ENCODE measurements around the gene CCDC33. TPM values are rescaled to one million over a fixed set of nuclear protein-coding genes. Genes with fewer than 3 reads are reported as not detected.

CCDC33 gene
- total RNA-seq, 4 donors from 2014 or later, result not detected

GRCh38 chr15:74328331-74329056 is 92.4 kb downstream of the CCDC33 start:
- no peaks in the 10 kb centered on the region for H3K4me1 ChIP-seq
- WGBS, 2 donors, result 48 to 53% methylated on average over 8 to 10 of the region's 10 CpGs
- no peaks in the 10 kb centered on the region for H3K9me3 ChIP-seq
- no peaks in the 10 kb centered on the region for H3K27me3 ChIP-seq
- no peak for DNase-seq (ENCODE audit: low spot score in 2 of 2)
- no peak overlapping the region for H3K27ac ChIP-seq
- H3K4me3 ChIP-seq, result no peak overlapping the region
- no peaks in the 10 kb centered on the region for H3K36me3 ChIP-seq
- TF ChIP-seq EP300 (IDR thresholded peaks at IDR 0.05) (no peak), CTCF (IDR thresholded peaks at IDR 0.05) (no peak), POLR2A (IDR thresholded peaks at IDR 0.05) (no peak)

GRCh38 chr15:74330861-74331408 is 94.8 kb downstream of the CCDC33 start:
- H3K27ac ChIP-seq, result no peak overlapping the region
- DNase-seq (ENCODE audit: low spot score in 2 of 2), result no peak
- H3K9me3 ChIP-seq, result no peaks in the 10 kb centered on the region
- no peak overlapping the region for H3K4me3 ChIP-seq
- H3K4me1 ChIP-seq, result no peaks in the 10 kb centered on the region
- no peaks in the 10 kb centered on the region for H3K27me3 ChIP-seq
- WGBS, 2 donors, result 83 to 89% methylated on average over 8 to 11 of the region's 11 CpGs
- H3K36me3 ChIP-seq, result no peaks in the 10 kb centered on the region
- TF ChIP-seq POLR2A (IDR thresholded peaks at IDR 0.05) (no peak), CTCF (IDR thresholded peaks at IDR 0.05) (no peak), EP300 (IDR thresholded peaks at IDR 0.05) (no peak)

GRCh38 chr15:74332011-74332410 is 95.9 kb downstream of the CCDC33 start:
- TF ChIP-seq CTCF (IDR thresholded peaks at IDR 0.05) (no peak), EP300 (IDR thresholded peaks at IDR 0.05) (no peak), POLR2A (IDR thresholded peaks at IDR 0.05) (no peak)
- no peaks in the 10 kb centered on the region for H3K9me3 ChIP-seq
- DNase-seq (ENCODE audit: low spot score in 2 of 2), result no peak
- H3K27ac ChIP-seq, result no peak overlapping the region
- no peaks in the 10 kb centered on the region for H3K36me3 ChIP-seq
- H3K4me3 ChIP-seq, result no peak overlapping the region
- H3K27me3 ChIP-seq, result no peaks in the 10 kb centered on the region
- 79 to 86% methylated on average over 3 of the region's 3 CpGs for whole genome bisulfite sequencing, 2 donors
- no peaks in the 10 kb centered on the region for H3K4me1 ChIP-seq

GRCh38 chr15:74332611-74333010 is 96.5 kb downstream of the CCDC33 start:
- DNase-seq (ENCODE audit: low spot score in 2 of 2), result no peak
- Histone ChIP-seq H3K4me3 (no peak overlapping the region), H3K27me3 (no peaks in the 10 kb centered on the region), H3K4me1 (no peaks in the 10 kb centered on the region), H3K36me3 (no peaks in the 10 kb centered on the region), H3K27ac (no peak overlapping the region), H3K9me3 (no peaks in the 10 kb centered on the region)
- 87 to 89% methylated on average over 10 of the region's 10 CpGs for WGBS, 2 donors
- TF ChIP-seq POLR2A (IDR thresholded peaks at IDR 0.05), result no peak
- TF ChIP-seq EP300 (IDR thresholded peaks at IDR 0.05), result no peak
- no peak for TF ChIP-seq CTCF (IDR thresholded peaks at IDR 0.05)

- no peak overlapping the region for H3K4me3 ChIP-seq
- H3K4me1 ChIP-seq, result no peaks in the 10 kb centered on the region
- no peak for DNase-seq (ENCODE audit: low spot score in 2 of 2)
- H3K9me3 ChIP-seq, result no peaks in the 10 kb centered on the region
- H3K27ac ChIP-seq, result no peak overlapping the region
- 94 to 95% methylated on average over 2 to 5 of the region's 5 CpGs for WGBS, 2 donors
- no peaks in the 10 kb centered on the region for H3K36me3 ChIP-seq
- H3K27me3 ChIP-seq, result no peaks in the 10 kb centered on the region
- TF ChIP-seq POLR2A (IDR thresholded peaks at IDR 0.05), result no peak
- TF ChIP-seq CTCF (IDR thresholded peaks at IDR 0.05), result no peak
- TF ChIP-seq EP300 (IDR thresholded peaks at IDR 0.05), result no peak
Measured at GRCh38 chr15:74333093-74333492, 97.0 kb downstream of the CCDC33 start.
